HEK293 (cell line): Measurements from ENCODE around the gene CACNA1G.

ENCODE experiments used
- PATZ1 ChIP-seq: fragments of 450-650 bp; formaldehyde crosslinking; IDR thresholded peaks from 2 replicates; pipeline ENCODE4 v1.5.1; 2016; ENCODE audit warnings: missing biosample characterization, missing genetic modification characterization
- SCRT1 ChIP-seq: fragments of 450-650 bp; formaldehyde crosslinking; IDR thresholded peaks from 2 replicates; pipeline ENCODE4 v1.5.1; 2016; ENCODE audit warnings: missing biosample characterization, missing genetic modification characterization, borderline replicate concordance
- ZBTB7A ChIP-seq: fragments of 450-650 bp; formaldehyde crosslinking; IDR thresholded peaks from 2 replicates; pipeline ENCODE4 v1.5.1; 2016; ENCODE audit warnings: low read depth, missing biosample characterization, missing genetic modification characterization
- TF ChIP-seq, protein P1 (sequence below): fragments of 450-650 bp; formaldehyde crosslinking; IDR thresholded peaks from 2 replicates; pipeline ENCODE4 v1.5.1; 2016; ENCODE audit warnings: missing biosample characterization, missing genetic modification characterization

DNA sequence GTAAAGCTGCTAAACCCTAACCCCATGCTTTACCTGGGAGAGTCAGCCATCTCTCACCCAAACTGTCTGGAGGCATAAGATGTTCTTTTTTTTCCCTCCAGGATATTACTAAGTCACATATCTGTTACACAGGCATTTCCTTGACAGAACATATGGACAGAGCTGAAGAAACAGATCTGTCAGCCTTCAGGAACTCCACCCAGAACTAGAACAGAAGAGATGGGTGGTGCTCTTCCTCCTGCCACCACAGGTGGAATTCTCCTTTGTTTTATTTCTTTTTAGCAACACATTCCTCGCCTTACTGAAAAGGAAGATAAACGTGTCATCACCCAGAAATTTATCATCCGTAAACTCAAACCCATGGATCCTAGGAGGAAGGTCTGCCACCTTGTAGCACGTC lies 43.5 kb upstream of the CACNA1G start:
- TF ChIP-seq SCRT1 (tag by site-specific recombination) (no peak), ZBTB7A (tag by site-specific recombination) (no peak), PATZ1 (tag by site-specific recombination) (no peak)
- TF ChIP-seq, protein P1, sequence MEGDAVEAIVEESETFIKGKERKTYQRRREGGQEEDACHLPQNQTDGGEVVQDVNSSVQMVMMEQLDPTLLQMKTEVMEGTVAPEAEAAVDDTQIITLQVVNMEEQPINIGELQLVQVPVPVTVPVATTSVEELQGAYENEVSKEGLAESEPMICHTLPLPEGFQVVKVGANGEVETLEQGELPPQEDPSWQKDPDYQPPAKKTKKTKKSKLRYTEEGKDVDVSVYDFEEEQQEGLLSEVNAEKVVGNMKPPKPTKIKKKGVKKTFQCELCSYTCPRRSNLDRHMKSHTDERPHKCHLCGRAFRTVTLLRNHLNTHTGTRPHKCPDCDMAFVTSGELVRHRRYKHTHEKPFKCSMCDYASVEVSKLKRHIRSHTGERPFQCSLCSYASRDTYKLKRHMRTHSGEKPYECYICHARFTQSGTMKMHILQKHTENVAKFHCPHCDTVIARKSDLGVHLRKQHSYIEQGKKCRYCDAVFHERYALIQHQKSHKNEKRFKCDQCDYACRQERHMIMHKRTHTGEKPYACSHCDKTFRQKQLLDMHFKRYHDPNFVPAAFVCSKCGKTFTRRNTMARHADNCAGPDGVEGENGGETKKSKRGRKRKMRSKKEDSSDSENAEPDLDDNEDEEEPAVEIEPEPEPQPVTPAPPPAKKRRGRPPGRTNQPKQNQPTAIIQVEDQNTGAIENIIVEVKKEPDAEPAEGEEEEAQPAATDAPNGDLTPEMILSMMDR (tag by site-specific recombination) = no peak
